H9 (cell line): ENCODE measurements around the gene EIF5A. TPM values are rescaled to one million over a fixed set of nuclear protein-coding genes. Genes with fewer than 3 reads are reported as not detected.

ENCODE experiments used
- DNase-seq: peaks from one replicate; pipeline ENCODE4 v3.0.0-alpha.2; 2017
- H2AFZ ChIP-seq: one replicate; pipeline ENCODE4 v1.6.1; 2013; ENCODE audit warnings: mild to moderate bottlenecking, low read length, control low read depth, moderate library complexity
- H2AK5ac ChIP-seq: 2 replicates; pipeline ENCODE4 v1.6.1; 2013; ENCODE audit warnings: low read length, control low read depth, mixed read lengths; ENCODE audit not compliant: insufficient read length
- H2BK120ac ChIP-seq: one replicate; pipeline ENCODE4 v1.6.1; 2013; ENCODE audit warnings: low read depth, mild to moderate bottlenecking, low read length, control low read depth, inconsistent platforms; ENCODE audit not compliant: poor library complexity, severe bottlenecking
- H2BK12ac ChIP-seq: 2 replicates; pipeline ENCODE4 v1.6.1; 2013; ENCODE audit warnings: low read length, control low read depth, mixed read lengths, low read depth; ENCODE audit not compliant: insufficient read length
- H2BK15ac ChIP-seq: 2 replicates; pipeline ENCODE4 v1.6.1; 2013; ENCODE audit warnings: low read depth, low read length, control low read depth
- H2BK20ac ChIP-seq: one replicate; pipeline ENCODE4 v1.6.1; 2013; ENCODE audit warnings: low read depth, mild to moderate bottlenecking, low read length, control low read depth, inconsistent platforms; ENCODE audit not compliant: poor library complexity, severe bottlenecking
- H2BK5ac ChIP-seq: 2 replicates; pipeline ENCODE4 v1.6.1; 2013; ENCODE audit warnings: low read length, control low read depth, mixed read lengths; ENCODE audit not compliant: insufficient read length
- H3K14ac ChIP-seq: 2 replicates; pipeline ENCODE4 v1.6.1; 2013; ENCODE audit warnings: low read length, control low read depth; ENCODE audit not compliant: insufficient read depth
- H3K18ac ChIP-seq: 2 replicates; pipeline ENCODE4 v1.6.1; 2013; ENCODE audit warnings: low read depth, mild to moderate bottlenecking, mixed read lengths, low read length, control low read depth; ENCODE audit not compliant: insufficient read length
- H3K23ac ChIP-seq: 2 replicates; pipeline ENCODE4 v1.6.1; 2013; ENCODE audit warnings: low read length, control low read depth, mixed read lengths, low read depth; ENCODE audit not compliant: insufficient read length
- H3K23me2 ChIP-seq: 2 replicates; pipeline ENCODE4 v1.6.1; 2013; ENCODE audit warnings: low read depth, mild to moderate bottlenecking, mixed read lengths, low read length, control low read depth; ENCODE audit not compliant: insufficient read length, poor library complexity, severe bottlenecking
- H3K27ac ChIP-seq: 2 replicates; pipeline ENCODE4 v1.5.1; 2013; ENCODE audit warnings: low read length, control low read depth, mixed read lengths, low read depth; ENCODE audit not compliant: insufficient read length
- H3K27me3 ChIP-seq: 2 replicates; pipeline ENCODE4 v1.6.1; 2013; ENCODE audit warnings: low read length, control low read depth, inconsistent platforms; ENCODE audit not compliant: insufficient read depth
- H3K4ac ChIP-seq: 2 replicates; pipeline ENCODE4 v1.6.1; 2013; ENCODE audit warnings: low read depth, mild to moderate bottlenecking, control low read depth, inconsistent platforms, low read length, moderate library complexity
- H3K4me1 ChIP-seq: 2 replicates; pipeline ENCODE4 v1.6.1; 2013; ENCODE audit warnings: low read length, control low read depth, inconsistent platforms; ENCODE audit not compliant: insufficient read depth
- H3K4me2 ChIP-seq: 2 replicates; pipeline ENCODE4 v1.6.1; 2013; ENCODE audit warnings: low read length, control low read depth, mixed read lengths; ENCODE audit not compliant: insufficient read length, insufficient read depth
- H3K56ac ChIP-seq: 2 replicates; pipeline ENCODE4 v1.6.1; 2013; ENCODE audit warnings: low read depth, mild to moderate bottlenecking, mixed read lengths, low read length, control low read depth; ENCODE audit not compliant: insufficient read length
- H3K79me1 ChIP-seq: 2 replicates; pipeline ENCODE4 v1.6.1; 2013; ENCODE audit warnings: low read depth, mild to moderate bottlenecking, moderate library complexity, low read length, control low read depth, inconsistent platforms; ENCODE audit not compliant: insufficient read depth, poor library complexity, severe bottlenecking
- H3K79me2 ChIP-seq: 2 replicates; pipeline ENCODE4 v1.6.1; 2013; ENCODE audit warnings: low read length, control low read depth, inconsistent platforms; ENCODE audit not compliant: insufficient read depth
- H3K9ac ChIP-seq: 2 replicates; pipeline ENCODE4 v1.6.1; 2013; ENCODE audit warnings: low read length, control low read depth, mixed read lengths; ENCODE audit not compliant: insufficient read length; ENCODE audit errors: extremely low read depth
- H3K9me3 ChIP-seq: one replicate; pipeline ENCODE4 v1.6.1; 2013; ENCODE audit warnings: low read depth, low read length, inconsistent platforms; ENCODE audit not compliant: control insufficient read depth
- H3T11ph ChIP-seq: one replicate; pipeline ENCODE4 v1.6.1; 2013; ENCODE audit warnings: mild to moderate bottlenecking, low read length, control low read depth, inconsistent platforms
- H4K20me1 ChIP-seq: one replicate; pipeline ENCODE4 v1.6.1; 2013; ENCODE audit not compliant: control insufficient read depth, insufficient read length, insufficient read depth
- H4K5ac ChIP-seq: 2 replicates; pipeline ENCODE4 v1.6.1; 2013; ENCODE audit warnings: low read depth, mild to moderate bottlenecking, mixed read lengths, low read length, control low read depth; ENCODE audit not compliant: insufficient read length
- H4K8ac ChIP-seq: replicated peaks from 2 replicates; pipeline ENCODE4 v1.6.1; 2013; ENCODE audit warnings: low read length, control low read depth, mixed read lengths, low read depth; ENCODE audit not compliant: insufficient read length
- H4K91ac ChIP-seq: 2 replicates; pipeline ENCODE4 v1.6.1; 2013; ENCODE audit warnings: low read depth, mild to moderate bottlenecking, moderate library complexity, mixed read lengths, low read length, control low read depth; ENCODE audit not compliant: insufficient read length
- H3K27ac Mint-ChIP-seq, 3 experiments: 2 replicates in 2 of 3; 3 replicates in 1 of 3; pipeline ENCODE4 v1.8.0; 2020 to 2021; ENCODE audit warnings: mixed read lengths in 3 of 3, mild to moderate bottlenecking in 1 of 3, moderate library complexity in 1 of 3
- H3K27me3 Mint-ChIP-seq: 2 replicates; pipeline ENCODE4 v1.8.0; 2021; ENCODE audit warnings: low read depth, mild to moderate bottlenecking, moderate library complexity, mixed read lengths
- H3K36me3 Mint-ChIP-seq, 3 experiments: 2 replicates in 2 of 3; 3 replicates in 1 of 3; pipeline ENCODE4 v1.8.0; 2020 to 2021; ENCODE audit warnings: low read depth in 3 of 3, mixed read lengths in 3 of 3; ENCODE audit not compliant: insufficient read depth in 1 of 3
- H3K4me1 Mint-ChIP-seq, 2 experiments: 2 replicates each; pipeline ENCODE4 v1.8.0; 2020; ENCODE audit warnings: mixed read lengths in 2 of 2
- H3K4me3 Mint-ChIP-seq, 2 experiments: 2 replicates in 1 of 2; 3 replicates in 1 of 2; pipeline ENCODE4 v1.8.0; 2020 to 2021; ENCODE audit warnings: mild to moderate bottlenecking in 2 of 2, mixed read lengths in 2 of 2, moderate library complexity in 1 of 2
- H3K9me3 Mint-ChIP-seq, 2 experiments: 2 replicates in 1 of 2; 3 replicates in 1 of 2; pipeline ENCODE4 v1.8.0; 2020; ENCODE audit warnings: mild to moderate bottlenecking in 2 of 2, mixed read lengths in 2 of 2, moderate library complexity in 1 of 2
- CTCF ChIP-seq: fragments of 200-600 bp; sonication (generic); conservative IDR thresholded peaks from 3 replicates; pipeline ENCODE4 v1.8.0; 2021; ENCODE audit warnings: antibody characterized with exemption, mild to moderate bottlenecking
- WGBS: extraction: QIAGEN DNeasy Blood & Tissue Kit; methylation state at CpG from one replicate; pipeline ENCODE4 v1.1.7; 2013; ENCODE audit warnings: missing lambda C conversion rate, low lambda C conversion rate, mixed read lengths; ENCODE audit not compliant: insufficient read length; ENCODE audit errors: extremely low coverage; 5-methylcytosine and 5-hydroxymethylcytosine counted together
- total RNA-seq: library from RNA; stranded (reverse); gene quantifications from 2 replicates; pipeline ENCODE4 v1.2.1, GENCODE V29; 2021

The EIF5A gene
- total RNA-seq, 1 experiment from 2014 or later = 978 TPM

- no CpG with 5 or more reads among the region's 7 CpGs for WGBS
Measured at GRCh38 chr17:7327056-7327455, 19.6 kb downstream of the EIF5A start.

More at GRCh38 chr17:7327056-7327455, 19.6 kb downstream of the EIF5A start:
- H3T11ph ChIP-seq = no peak overlapping the region
- peaks cover 14% of the 10 kb centered on the region for H3K23me2 ChIP-seq
- no peak overlapping the region for H3K18ac ChIP-seq
- H2BK5ac ChIP-seq = no peak overlapping the region
- H2AFZ ChIP-seq = no peak overlapping the region
- Mint-ChIP-seq H3K27me3 (no peaks in the 10 kb centered on the region), H3K27ac (no peak overlapping the region), H3K4me1 (peaks cover 14 to 15% of the 10 kb centered on the region in 2 experiments), H3K4me3 (no peak overlapping the region), H3K36me3 (peaks cover 22 to 45% (median 45%) of the 10 kb centered on the region in 3 experiments; a peak in 6 of 7 replicates), H3K9me3 (no peaks in the 10 kb centered on the region)
- no peak overlapping the region for H3K4me2 ChIP-seq
- H3K23ac ChIP-seq = no peak overlapping the region
- no peak overlapping the region for H4K91ac ChIP-seq
- no peak overlapping the region for H2AK5ac ChIP-seq
- H2BK12ac ChIP-seq = no peak overlapping the region
- no peak overlapping the region for H2BK120ac ChIP-seq
- no peaks in the 10 kb centered on the region for H3K79me1 ChIP-seq
- DNase-seq = no peak
- no peak overlapping the region for H4K5ac ChIP-seq
- H3K27ac ChIP-seq = no peak overlapping the region
- no peak overlapping the region for H4K8ac ChIP-seq
- no peaks in the 10 kb centered on the region for H3K4me1 ChIP-seq
- H3K4ac ChIP-seq = no peak overlapping the region
- H2BK15ac ChIP-seq = no peak overlapping the region
- H2BK20ac ChIP-seq = no peak overlapping the region
- H3K27me3 ChIP-seq = no peaks in the 10 kb centered on the region
- no peaks in the 10 kb centered on the region for H4K20me1 ChIP-seq
- H3K79me2 ChIP-seq = peaks cover 2% of the 10 kb centered on the region; the same call in 1 of the 2 replicates
- H3K9ac ChIP-seq = no peak overlapping the region
- H3K9me3 ChIP-seq = no peaks in the 10 kb centered on the region
- H3K56ac ChIP-seq = no peak overlapping the region
- no peak for TF ChIP-seq CTCF
- no peak overlapping the region for H3K14ac ChIP-seq
